ENCODE data around the gene BTN2A1.
A peak's percentile ranks its signal among the peaks of the same experiment; 100 is the strongest.

Gene BTN2A1

DNA sequence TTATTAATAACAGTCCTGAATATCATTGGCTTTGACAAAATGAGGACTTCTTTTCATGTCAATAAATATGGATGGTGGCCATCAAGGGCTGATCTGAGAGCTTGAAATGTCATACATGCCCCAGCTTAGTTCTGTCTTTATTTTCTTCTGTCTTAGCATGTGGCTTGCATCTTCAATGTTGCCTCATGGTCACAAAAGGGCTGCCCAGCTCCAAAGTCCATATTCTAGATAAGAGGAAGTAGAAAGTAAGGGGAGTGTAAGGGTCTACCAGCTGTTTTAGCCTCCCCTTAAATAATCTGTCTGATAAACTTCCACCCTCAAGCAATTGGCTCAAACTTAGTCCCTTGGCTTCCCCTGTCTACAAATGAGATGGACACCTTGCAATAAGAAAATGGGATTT lies 14.2 kb downstream of the BTN2A1 start:
- DNase-seq = no peak

DNA sequence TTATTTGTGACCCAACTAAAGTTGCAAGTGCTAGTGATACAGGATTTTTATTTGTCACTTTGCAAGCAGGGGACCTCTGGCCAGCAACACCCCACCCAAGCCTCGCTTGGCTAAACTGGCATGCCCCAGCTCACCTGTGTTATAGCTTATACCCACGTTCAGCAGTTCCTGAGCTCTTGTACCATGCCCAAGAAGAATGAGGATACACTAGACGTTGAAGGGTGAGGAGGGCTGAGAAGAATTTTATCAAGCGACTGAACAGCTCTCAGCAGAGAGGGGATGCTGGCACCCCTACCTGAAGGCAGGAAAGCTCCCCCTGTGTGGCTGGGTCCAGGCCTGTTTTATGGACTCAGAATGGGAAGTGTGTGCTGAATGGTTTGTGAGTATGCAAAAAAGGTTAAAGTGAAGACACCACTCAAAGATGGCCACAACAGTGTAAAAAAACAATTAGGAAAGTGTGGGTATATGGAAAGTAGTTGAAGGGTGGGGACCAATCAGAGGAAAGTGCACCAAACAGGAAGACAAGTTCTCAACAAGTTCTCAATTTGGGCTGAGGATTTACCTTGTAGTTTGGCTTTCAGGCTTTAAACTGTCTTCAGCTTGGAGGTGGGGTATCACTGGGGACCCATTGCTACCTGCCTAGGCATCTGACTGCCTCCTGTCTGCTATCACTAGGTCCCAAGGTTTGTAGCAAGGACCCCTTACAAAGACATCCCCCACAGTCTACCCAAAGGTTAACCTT lies 15.0 kb downstream of the BTN2A1 start:
- no peak for DNase-seq

- DNase-seq = no peak
Measured at GRCh38 chr6:26473429-26473757, 15.6 kb downstream of the BTN2A1 start.

DNA sequence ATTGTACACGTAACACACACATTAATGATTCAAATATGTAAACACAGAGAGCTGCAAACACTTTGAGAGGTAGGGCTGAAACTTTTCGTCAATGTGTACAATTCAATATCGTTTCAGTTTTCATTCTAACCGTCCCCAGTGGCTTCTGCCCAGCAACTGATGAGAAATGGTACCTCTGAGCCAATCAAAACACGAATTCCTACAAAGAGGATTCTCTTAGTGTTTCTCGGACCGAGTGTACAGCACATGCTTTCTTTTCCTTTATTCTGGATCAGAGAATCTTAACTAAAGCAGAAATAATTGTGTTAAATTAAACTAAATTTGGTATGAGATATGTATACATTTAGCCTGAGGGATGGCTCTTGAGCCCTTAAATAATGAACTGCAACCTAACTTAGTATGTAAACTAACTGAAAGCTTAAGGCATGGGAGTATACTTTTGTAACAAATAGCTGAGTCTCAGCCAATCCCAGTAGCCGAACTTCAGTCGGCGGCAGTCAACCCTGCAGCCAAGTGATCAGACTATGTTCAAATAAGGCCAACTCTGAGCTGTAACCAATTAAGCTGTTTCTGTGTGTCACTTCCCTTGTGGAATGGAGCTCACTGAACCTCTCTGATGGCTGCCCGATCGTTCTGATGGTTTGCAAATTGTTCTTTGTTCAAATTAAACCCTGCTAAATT lies 16.1 kb downstream of the BTN2A1 start:
- DNase-seq = peak; percentile 83

DNA sequence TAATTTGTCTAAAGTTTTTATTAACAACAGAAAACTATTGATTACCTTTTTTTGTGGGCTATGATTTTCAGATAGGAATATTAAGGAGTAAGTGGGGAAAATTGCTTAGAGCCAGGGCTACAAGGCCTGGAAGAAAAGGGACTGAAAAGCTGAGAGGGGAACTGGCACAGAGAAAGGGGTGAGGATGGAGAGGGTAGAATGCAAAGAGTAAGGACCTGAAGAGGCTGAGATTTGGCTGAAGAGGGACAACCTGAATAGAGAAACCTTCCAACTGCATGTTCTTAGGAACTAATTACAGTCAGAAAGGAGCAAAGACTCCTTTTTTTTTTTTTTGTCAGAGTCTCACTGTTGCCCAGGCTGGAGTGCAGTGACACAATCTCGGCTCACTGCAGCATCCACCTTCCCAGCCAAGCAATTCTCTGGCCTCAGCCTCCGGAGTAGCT lies 16.7 kb downstream of the BTN2A1 start:
- DNase-seq = no peak

DNA sequence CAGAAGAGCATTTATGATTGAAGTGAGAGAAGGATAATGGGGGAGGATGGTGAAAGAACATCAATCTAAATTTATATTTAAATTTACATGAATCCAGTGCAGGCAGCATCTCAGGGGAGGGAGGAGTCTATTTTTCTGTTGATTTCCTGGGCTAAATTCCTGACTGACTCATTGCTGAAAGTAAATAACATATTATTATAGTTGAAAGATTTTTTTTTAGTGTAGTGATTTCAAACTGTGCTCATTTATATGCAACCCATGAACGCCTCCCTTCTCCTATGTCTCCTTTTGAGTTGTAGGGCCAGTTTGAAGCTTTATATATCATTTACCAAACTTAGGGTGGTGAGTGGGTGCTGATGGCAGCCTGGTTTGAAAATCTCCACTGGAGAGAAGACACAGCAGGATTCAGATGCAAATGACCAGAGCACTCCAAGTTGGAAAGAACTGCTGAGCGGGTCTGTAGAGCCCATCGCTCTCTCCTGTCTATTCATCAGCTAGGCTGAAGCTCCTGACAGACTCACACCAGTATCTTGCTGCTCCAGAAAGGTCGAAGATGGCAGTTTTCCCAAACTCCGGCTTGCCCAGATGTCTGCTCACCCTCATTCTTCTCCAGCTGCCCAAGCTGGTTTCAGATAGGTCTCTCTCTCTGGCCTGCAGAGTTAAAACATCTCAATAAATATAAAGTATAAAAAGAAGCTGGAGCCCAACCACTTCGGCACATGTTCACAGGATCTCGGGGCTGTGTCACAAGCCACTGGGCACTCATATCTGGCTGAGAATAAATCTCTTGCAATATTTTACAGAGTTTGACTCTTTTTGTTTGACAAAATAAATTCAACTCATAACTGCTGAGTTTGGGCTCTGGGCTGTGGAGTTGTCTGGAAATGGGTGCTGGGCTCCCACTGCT lies 18.3 kb downstream of the BTN2A1 start:
- no peak for DNase-seq

- DNase-seq = no peak
Measured at GRCh38 chr6:26476896-26477295, 19.1 kb downstream of the BTN2A1 start.

DNA sequence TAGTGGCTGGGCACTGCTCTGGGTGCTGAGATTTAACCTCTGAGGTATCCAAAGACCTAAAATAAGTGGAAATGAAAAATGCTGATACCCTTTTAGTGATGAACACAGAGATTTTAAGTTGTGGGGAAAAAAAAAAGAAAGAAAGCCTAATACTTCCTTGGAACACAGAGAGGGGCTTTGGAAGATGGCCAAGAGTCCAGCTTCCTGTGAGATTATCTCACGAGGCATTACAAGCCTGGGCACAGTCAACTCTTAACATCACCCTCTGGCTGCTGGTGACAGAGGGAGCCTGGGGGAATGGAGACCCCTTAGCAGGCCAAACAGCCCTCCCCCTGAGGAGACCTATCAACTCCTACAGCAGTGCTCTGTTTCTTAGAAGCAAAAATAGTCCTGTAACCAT lies 19.7 kb downstream of the BTN2A1 start:
- DNase-seq = no peak

DNA sequence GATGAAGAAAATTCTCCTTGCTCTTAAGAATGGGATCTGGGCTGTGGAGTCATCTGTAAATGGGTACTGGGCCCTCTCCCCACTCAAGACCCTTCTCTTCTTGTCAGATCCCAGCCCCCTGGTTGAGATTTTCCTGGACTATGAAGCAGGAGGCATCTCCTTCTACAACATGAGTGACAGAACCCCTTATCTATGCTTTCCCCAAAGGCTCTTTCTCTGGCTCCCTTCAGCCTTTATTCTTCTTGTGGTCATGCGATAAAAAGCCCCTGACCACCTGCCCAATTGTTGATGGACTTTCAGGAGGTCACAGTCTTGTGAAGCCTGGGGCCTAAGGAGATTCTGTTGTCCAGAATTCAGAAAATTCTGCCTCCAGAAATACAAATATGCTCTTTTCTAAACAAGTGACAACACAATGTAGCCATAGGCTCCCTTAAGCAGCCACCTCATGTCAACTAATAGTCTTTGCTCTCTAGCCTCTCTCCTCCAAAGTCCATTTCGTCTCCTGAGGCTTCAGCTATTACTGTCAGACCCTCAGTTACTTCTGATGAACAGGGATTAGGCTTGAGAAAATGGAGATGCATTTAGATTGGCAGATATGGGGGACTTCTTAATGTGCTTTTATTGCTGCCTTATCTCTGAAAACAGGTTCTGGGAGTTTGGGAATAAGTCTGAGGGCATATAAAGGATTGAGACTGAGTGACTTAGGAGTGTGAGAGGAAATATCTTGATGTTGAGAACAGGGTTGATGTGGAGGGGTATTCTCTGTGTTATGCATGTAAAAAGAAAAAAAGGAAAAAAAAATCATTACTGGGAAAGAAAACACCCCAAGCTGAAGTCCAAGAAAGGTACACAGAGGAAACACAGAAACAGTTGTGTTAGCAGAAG lies 20.6 kb downstream of the BTN2A1 start:
- no peak for DNase-seq

GRCh38 chr6:26478985-26479278 lies 21.2 kb downstream of the BTN2A1 start:
- no peak for DNase-seq

GRCh38 chr6:26482338-26482737 lies 24.6 kb downstream of the BTN2A1 start:
- no peak for DNase-seq

GRCh38 chr6:26483727-26484126 lies 26.0 kb downstream of the BTN2A1 start:
- DNase-seq = no peak

DNA sequence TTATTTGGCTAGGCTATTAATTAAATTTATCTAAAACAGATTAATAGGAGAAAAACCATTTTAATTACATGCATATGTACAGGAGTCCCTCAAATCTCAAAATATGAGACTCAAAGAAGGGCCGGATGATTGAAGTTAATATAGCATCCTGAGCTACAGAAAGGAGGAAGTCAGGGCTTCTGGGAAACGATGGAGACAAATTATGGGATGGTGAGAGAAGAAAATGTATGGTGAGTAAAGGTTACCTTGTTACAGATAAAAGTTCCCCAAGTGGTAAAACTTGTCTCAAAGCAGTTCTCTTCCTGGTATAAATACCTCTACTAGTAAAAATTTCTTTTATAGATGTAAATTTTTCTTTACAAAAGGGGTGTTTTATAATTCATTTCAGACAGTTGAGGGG lies 26.4 kb downstream of the BTN2A1 start:
- no peak for DNase-seq

DNA sequence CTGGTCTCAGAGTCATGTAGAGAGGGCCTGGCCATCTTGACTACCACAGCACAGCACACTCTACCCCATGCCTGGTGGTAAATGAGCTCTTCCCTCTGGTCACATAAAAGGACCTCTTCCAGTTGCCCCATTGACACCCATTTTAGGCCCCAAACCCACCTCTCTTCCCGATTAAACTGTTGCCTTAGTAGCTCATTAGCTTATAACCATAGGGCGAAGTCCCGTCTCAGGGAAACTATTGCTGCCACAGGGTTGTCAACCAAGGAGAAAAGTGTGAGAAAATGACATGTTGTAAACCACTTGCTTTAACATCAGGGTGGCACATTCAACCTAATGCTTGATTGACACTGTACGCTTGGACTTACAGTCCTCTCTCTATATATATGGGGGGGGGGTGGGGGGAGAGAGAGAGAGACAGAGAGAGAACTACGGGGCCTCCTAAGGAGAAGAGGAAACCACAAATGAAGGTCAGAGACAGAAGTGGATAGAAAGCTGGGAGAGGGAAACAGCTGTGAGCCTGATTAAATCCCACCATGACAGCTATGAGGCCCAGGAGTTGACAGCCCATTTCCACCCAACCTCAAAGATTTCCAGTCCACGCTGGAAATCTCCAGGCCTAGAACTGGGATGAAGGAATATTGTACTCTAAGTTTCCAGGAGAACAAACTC lies 27.5 kb downstream of the BTN2A1 start:
- DNase-seq = no peak

- DNase-seq = no peak
Measured at GRCh38 chr6:26486358-26486757, 28.6 kb downstream of the BTN2A1 start.

DNA sequence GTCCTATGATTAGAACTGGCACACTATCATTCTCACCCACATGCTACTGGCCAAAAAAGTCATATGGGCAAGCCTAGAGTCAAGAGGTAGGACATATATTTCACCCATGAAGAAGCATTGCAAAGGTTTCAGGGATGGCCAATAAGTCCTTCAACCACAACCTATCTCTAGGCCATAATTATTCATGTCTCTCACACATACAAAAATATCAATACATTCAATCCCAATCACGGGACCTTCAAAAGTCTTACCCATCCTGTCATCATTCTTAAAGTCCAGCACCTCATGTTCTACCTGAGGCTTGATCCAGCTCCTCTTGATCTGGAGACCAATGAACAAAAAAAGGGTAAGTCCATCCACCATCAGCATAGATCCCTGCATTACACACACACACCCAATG lies 29.7 kb downstream of the BTN2A1 start:
- DNase-seq = no peak

DNA sequence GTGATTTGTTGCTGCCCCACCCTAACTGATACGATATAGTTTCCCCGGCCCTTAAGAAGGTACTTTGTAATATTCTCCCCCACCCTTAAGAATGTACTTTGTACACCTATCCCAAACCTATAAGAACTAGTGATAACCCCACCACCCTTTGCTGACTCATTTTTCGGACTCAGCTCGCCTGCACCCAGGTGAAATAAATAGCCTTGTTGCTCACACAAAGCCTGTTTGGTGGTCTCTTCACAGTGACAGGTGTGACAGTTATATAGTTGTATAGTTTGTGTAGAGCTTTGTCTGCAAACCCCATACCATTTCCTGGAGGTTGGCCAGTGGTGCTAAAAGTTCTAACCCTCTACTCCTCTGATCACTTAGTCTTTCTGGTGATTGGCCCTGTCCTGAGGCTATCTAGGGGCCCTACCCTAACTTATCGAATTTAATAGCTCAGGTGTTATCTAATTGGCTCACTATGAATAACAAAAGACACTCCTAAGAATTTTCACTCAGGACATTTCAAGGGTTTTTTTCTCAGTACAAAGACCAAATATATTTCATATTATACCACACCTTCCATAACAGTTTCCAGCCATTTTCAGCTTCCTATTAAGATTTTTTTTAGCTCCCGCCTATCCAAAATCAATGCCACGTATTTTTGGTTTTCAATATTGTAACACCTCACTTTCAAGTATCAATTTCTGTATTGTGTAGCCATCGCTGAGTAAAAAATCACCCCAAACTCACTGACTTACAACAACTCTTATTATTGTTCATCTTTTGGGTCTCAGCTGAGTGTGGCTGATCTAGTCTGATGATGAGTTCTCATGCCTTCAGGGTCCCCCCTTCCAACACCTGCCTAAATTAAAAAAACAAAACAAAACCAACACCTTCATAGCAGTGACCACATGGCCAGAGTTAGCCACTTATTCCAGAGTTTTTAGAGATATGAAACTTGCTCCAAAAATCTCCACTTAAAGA lies 32.5 kb downstream of the BTN2A1 start:
- no peak for DNase-seq

DNA sequence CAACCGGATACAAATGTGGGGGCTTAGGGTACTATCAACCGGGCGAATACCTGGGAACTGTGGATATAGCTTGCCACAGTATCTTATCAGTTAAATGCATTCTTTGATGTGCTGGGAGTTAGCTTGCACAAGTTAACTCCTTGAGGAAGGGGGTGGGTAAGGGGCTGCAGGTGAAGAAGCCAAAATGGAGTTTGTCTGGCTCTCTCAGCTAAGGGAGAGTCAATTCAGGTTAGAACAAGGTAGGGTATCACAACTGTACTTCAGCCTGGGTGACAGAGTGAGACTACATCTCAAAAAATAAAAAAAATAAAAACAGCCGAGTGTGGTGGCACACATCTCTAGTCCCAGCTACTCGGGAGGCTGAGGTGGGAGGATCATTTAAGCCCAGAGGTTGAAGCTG lies 33.8 kb downstream of the BTN2A1 start:
- DNase-seq = no peak

GRCh38 chr6:26493258-26493657 lies 35.5 kb downstream of the BTN2A1 start:
- DNase-seq = no peak

GRCh38 chr6:26494117-26494516 lies 36.4 kb downstream of the BTN2A1 start:
- DNase-seq = no peak

GRCh38 chr6:26495281-26495680 lies 37.5 kb downstream of the BTN2A1 start:
- no peak for DNase-seq

Data from CD4-positive, alpha-beta T cell treated with Interleukin-6 for 4 hours (primary cell).